Ecto neural progenitor cell (in vitro differentiated cells): Measurements from ENCODE around the gene DCAF5.
"Not testable (repeated sequence)": the region's sequence is repeated elsewhere in the genome, so short reads cannot be mapped to it uniquely, and the experiment has no call there.

Experiments used
- DNase-seq: peaks from one replicate; pipeline ENCODE4 v3.0.0-alpha.2; 2018; ENCODE audit warnings: low spot score

The DCAF5 gene

GRCh38 chr14:69041783-69042182 is 111.1 kb downstream of the DCAF5 start:
- no peak for DNase-seq

- DNase-seq: no peak
Measured at GRCh38 chr14:69040353-69040752, 112.6 kb downstream of the DCAF5 start.

GRCh38 chr14:69039288-69039628 is 113.7 kb downstream of the DCAF5 start:
- DNase-seq: no peak

GRCh38 chr14:69038455-69039287 is 114.2 kb downstream of the DCAF5 start:
- no peak for DNase-seq

GRCh38 chr14:69037790-69038454 is 115.0 kb downstream of the DCAF5 start:
- no peak for DNase-seq

GRCh38 chr14:69036757-69037506 is 116.0 kb downstream of the DCAF5 start:
- no peak for DNase-seq

- no peak for DNase-seq
Measured at GRCh38 chr14:69034612-69035262, 118.2 kb downstream of the DCAF5 start.

GRCh38 chr14:69027242-69027913 is 125.5 kb downstream of the DCAF5 start:
- no peak for DNase-seq

- DNase-seq: no peak
Measured at GRCh38 chr14:69023035-69023434, 129.9 kb downstream of the DCAF5 start.

GRCh38 chr14:69022093-69022492 is 130.8 kb downstream of the DCAF5 start:
- DNase-seq: not testable (repeated sequence)

- no peak for DNase-seq
Measured at GRCh38 chr14:69017706-69018105, 135.2 kb downstream of the DCAF5 start.

- DNase-seq: no peak
Measured at GRCh38 chr14:69014829-69015259, 138.1 kb downstream of the DCAF5 start.

- no peak for DNase-seq
Measured at GRCh38 chr14:69013943-69014782, 138.8 kb downstream of the DCAF5 start.

- no peak for DNase-seq
Measured at GRCh38 chr14:69012256-69012953, 140.5 kb downstream of the DCAF5 start.

GRCh38 chr14:69010648-69011047 is 142.3 kb downstream of the DCAF5 start:
- DNase-seq: no peak

GRCh38 chr14:69008421-69008884 is 144.5 kb downstream of the DCAF5 start:
- DNase-seq: no peak

- DNase-seq: no peak
Measured at GRCh38 chr14:69006346-69006745, 146.6 kb downstream of the DCAF5 start.

- DNase-seq: no peak
Measured at GRCh38 chr14:69005432-69006148, 147.3 kb downstream of the DCAF5 start.

- no peak for DNase-seq
Measured at GRCh38 chr14:69004731-69005431, 148.0 kb downstream of the DCAF5 start.
